H7 (cell line): ENCODE measurements around the gene SOS2. TPM values are rescaled to one million over a fixed set of nuclear protein-coding genes. Genes with fewer than 3 reads are reported as not detected.

Experiments used
- DNase-seq: peaks from one replicate; pipeline ENCODE4 v3.0.0; 2012
- H3K27me3 ChIP-seq: 2 replicates; pipeline ENCODE4 v1.6.0; 2011; ENCODE audit warnings: mild to moderate bottlenecking, low read length; ENCODE audit not compliant: control insufficient read depth, insufficient read depth
- H3K36me3 ChIP-seq: replicated peaks from 2 replicates; pipeline ENCODE4 v1.5.1; 2011; ENCODE audit warnings: low read length; ENCODE audit not compliant: control insufficient read depth, insufficient read depth
- H3K4me3 ChIP-seq: 2 replicates; pipeline ENCODE4 v1.5.1; 2011; ENCODE audit warnings: low read depth, mild to moderate bottlenecking, control low read depth, low read length, moderate library complexity; ENCODE audit not compliant: insufficient read depth
- total RNA-seq: library from RNA; depleted of rRNA; stranded (reverse); fragments of >200 nt; shearing (Covaris generic); gene quantifications from 2 replicates; pipeline ENCODE4 v1.2.3, GENCODE V29; 2014; rRNA removed

SOS2 gene
- total RNA-seq, 1 experiment from 2014 or later = 12.9 TPM

DNA sequence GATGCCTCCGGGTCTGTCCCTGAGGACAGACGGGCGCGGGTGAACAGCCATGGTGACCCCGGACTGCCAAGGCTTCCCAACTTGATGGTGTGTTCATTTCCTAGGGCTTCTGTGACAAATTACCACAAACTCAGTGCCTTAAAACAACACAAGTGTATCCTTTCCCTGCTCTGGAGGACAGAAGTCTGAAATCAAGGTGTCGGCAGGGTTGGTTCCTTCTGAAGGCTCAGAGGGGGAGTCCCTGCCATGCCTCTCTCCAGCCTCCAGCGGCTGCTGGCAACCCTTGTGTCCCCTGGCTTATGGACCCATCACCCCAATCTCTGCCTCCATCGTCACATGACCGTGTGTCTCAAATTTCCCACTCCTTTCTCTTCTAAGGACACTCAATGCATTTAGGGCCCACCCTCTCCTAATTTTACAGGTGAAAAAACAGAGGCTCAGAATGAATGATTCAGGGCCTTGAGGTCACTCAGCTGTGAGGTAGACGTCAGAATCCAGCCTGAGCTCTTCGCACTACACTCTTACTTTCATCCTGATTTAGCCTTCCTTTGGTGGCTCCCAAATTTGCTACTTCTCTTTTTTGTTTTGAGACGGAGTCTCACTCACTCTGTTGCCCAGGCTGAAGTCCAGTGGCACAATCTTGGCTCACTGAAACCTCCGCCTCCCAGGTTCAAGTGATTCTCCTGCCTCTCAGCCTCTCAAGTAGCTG, 160.4 kb downstream of the SOS2 start:
- Histone ChIP-seq H3K4me3 (no peak overlapping the region), H3K27me3 (no peaks in the 10 kb centered on the region), H3K36me3 (no peaks in the 10 kb centered on the region)
- DNase-seq = no peak

DNA sequence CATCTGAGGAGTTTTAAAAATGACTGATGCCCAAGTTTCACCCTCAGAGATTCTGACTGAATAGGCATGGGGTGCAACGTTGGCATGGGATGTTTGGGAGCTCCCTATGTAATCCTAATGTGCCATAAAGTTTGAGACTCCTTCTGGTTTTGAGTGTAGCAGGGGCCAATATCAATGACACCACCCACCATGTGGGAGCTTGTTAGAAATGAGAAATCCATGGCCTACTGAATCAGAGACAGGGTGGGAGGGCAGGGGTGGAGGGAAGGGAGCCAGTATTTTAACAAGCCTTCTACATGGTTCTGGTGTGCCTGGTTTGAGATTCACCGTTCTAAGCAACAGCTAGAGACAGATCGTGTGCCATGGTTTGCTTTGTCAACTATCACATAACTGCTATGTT, 161.1 kb downstream of the SOS2 start:
- Histone ChIP-seq H3K36me3 (no peaks in the 10 kb centered on the region), H3K27me3 (no peaks in the 10 kb centered on the region), H3K4me3 (no peak overlapping the region)
- no peak for DNase-seq

DNA sequence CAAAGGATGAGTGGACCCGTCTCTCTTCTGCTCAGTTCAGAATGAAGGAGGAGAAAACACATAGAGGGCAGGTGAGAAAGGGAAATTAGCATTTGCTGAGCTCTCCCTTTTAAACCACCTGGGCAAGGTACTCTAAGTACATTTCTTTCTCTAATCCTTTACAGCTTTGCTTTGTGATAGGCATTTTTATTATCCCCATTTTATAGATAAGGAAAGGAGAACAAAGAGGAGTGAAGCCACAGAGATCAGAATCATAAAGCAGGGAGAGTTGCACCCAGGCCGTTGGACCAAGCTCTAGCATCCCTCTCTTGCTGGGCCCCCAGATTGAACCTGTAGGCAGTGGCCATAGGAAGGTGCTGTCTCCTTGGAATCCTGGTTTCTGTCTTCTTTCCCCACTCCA, 162.1 kb downstream of the SOS2 start:
- no peak for DNase-seq
- Histone ChIP-seq H3K27me3 (no peaks in the 10 kb centered on the region), H3K4me3 (no peak overlapping the region), H3K36me3 (no peaks in the 10 kb centered on the region)

DNA sequence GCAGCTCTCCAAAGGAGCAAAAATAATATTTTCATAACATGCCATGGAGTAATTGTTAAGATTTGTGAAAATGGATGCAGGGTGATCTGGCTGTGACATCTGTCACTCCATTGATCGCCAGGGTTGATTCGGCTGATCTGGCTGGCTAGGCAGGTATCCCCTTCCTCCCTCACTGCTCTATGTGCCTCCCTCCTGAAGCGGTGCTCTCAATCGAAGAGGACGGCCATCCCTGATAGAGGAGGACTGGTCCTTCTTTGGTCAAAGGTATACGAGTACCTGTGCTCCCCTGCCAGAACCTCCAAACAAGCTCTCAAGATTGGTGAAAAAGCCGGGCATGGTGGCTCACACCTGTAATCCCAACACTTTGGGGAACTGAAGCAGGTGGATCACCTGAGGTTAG, 162.9 kb downstream of the SOS2 start:
- Histone ChIP-seq H3K4me3 (no peak overlapping the region), H3K36me3 (no peaks in the 10 kb centered on the region), H3K27me3 (no peaks in the 10 kb centered on the region)
- no peak for DNase-seq

DNA sequence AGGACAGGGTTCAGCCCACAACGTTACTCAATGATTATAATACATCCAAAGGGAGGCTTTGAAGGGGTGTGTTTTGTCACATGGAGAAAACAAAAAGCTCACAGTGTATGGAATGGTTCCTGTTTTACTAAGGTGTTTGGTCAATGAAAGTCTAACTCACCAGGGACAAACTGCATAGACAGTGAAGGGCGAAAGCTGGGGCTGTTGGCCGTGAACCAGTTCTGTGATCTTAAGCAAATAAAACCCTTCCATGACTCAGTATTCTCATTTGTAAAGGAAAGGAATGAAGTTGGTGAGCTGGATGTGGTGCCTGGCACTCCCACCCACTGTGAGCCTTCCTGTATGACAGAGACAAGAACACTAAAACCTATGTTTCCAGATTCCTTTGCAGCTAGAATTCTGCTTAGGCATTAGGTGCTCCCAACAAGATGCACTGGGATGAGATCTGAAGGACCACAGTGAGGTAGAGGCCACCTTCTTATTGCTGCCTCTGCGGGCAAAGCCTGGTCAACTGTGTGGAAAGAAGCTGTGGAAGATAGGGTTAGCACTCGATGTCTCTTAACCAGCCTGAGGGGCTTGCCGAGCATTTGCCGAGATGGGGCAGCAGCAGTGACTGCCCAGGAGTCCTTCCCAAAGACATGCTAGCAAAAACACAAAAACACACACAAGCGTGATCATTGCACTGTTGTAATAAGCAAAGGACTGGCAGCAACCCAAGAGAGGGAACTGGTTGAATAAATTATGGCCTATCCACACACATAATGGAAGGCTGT, 163.5 kb downstream of the SOS2 start:
- DNase-seq = no peak
- H3K36me3 ChIP-seq = no peaks in the 10 kb centered on the region

More for the DNA sequence above, 163.5 kb downstream of the SOS2 start:
- Histone ChIP-seq H3K4me3 (no peak overlapping the region), H3K27me3 (no peaks in the 10 kb centered on the region)

Other genes starting within 250 kb of the SOS2 start
- gene VCPKMT, start 115.0 kb downstream of the SOS2 start, total RNA-seq = 8.2 and 8.4 TPM in 2 replicates
- 17.4 and 18.2 TPM in 2 replicates for gene L2HGDH, start 80.7 kb upstream of the SOS2 start, total RNA-seq
- gene DMAC2L, start 80.7 kb upstream of the SOS2 start, total RNA-seq = 8.0 and 8.2 TPM in 2 replicates
- gene CDKL1, start 165.3 kb upstream of the SOS2 start, total RNA-seq = 5.8 and 16.4 TPM in 2 replicates